Right renal pelvis (tissue), 4 donors: Measurements from ENCODE around the gene DOK6. TPM values are rescaled to one million over a fixed set of nuclear protein-coding genes. Genes with fewer than 3 reads are reported as not detected.

Experiments used
- DNase-seq, 4 donors: peaks; one replicate each; pipeline ENCODE4 v3.0.0-alpha.2; 2013; ENCODE audit warnings: low read depth in 4 of 4, low spot score in 3 of 4, missing footprints in 1 of 4
- polyA plus RNA-seq, 4 donors: library from polyadenylated mRNA; unstranded; fragments of 120-200 nt; gene quantifications; one replicate each; pipeline ENCODE4 v1.2.1, GENCODE V29; 2013; ENCODE audit not compliant: insufficient read length in 4 of 4

DOK6 gene
- polyA plus RNA-seq, 4 donors: 15.3 to 18.9 (median 18.0) TPM

DNA sequence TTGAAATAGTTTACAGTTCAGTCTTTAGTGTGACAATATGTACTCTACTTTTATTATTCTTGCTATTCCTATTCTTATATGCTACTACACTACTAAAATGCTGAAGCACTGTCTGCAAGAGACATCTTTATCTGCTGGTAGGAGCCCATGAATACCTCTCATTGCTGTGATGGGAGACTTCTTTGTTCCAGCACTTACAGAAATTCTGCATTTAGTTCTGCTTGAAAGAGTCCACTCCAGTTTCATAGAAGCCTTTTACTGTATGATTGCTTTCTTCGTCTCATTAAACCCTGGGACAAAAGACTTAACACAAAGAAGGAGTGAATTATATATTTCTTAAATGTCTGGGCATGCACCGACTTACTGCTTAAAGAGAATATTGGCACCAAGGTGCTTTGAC is 274.3 kb downstream of the DOK6 start:
- peak in 1 of 4 donors; percentile 13 for DNase-seq

DNA sequence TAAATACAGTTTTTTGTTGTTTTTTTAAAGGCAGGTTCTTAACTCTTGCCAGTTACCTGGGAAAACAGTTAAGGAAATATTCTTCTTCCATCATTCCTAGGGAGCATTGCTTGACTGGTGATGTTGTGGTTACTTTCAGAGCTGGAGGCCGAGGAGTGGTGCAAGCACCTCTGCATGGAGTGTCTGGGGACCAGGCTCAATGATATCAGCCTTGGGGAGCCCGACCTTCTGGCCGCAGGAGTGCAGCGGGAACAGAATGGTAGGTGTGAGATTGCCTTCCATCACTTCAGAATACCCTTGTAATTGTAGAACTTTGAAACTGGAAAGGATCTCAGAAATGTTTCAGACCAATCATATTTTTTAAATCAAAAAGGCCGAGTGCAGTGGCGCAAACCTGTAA is 276.9 kb downstream of the DOK6 start:
- no peak for DNase-seq

- no peak for DNase-seq
Observed at GRCh38 chr18:69680123-69680522, 279.4 kb downstream of the DOK6 start.

DNA sequence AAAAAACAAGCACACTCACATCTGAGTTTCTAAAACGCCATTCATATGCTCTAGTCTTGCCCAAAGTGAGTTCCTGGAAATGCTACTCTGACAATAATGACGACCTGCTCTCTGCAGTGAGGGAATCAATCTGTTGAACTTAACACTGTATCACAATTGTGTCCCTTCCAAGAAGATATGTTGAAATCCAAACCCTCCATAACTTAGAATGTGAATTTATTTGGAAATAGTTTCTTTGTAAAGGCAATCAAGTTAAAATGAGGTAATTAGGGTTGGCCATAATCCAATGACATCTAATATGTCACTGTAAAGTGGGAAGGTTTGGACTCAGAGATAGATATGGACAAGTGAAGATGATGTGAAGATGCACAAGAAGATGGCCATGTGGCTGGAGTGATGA is 282.5 kb downstream of the DOK6 start:
- no peak for DNase-seq

GRCh38 chr18:69684789-69685188 is 284.1 kb downstream of the DOK6 start:
- no peak for DNase-seq

DNA sequence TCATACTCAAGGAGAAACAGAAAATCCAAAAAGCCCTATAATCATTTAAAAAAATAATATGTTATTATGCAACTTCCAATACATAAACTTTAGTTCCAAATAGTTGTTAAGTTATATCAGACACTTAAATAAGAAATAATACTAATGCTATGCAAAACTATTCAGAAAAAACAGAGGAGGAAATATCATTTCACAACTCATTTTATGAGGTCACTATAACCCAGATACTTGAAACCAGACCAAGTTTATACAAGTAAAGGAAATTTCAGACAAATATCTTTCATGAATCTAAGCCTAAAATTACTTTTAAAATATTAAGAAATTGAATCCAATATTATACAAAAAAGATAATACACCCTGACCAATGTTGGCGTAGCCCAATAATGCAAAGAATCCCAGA is 286.2 kb downstream of the DOK6 start:
- no peak for DNase-seq

GRCh38 chr18:69689121-69689759 is 288.6 kb downstream of the DOK6 start:
- DNase-seq: no peak

DNA sequence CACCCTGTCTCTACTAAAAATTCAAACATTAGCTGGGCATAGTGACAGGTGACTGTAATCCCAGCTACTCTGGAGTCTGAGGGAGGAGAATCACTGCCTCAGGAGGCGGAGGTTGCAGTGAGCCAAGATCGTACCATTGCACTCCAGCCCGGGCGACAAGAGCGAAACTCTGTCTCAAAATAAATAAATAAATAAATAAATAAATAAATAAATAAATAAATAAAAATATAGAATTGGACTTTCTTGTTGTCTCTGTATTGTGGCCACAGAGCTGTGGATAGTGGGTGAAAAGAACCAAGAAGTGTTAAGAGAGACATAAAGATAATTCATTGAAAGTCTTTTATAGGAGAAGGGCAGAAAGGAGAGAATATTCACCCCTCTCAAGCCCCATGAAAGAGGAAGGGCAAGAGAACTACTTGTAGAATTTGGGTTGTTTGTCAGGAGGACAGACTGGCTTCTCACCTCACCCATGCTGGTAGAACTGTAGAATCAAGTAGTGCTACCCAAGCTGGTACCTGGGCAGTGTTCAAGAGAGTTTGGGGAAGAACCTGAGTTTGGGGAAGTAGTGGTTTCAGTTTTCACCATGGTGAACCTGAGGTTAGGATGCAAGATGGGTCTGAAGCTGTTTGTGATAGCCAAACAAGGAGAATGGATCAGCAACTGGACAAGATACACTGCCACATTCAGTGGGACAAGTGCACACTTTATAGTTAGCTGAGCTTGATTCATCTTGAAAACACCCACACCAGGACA is 290.5 kb downstream of the DOK6 start:
- no peak for DNase-seq

GRCh38 chr18:69697069-69697468 is 296.4 kb downstream of the DOK6 start:
- DNase-seq: no peak

DNA sequence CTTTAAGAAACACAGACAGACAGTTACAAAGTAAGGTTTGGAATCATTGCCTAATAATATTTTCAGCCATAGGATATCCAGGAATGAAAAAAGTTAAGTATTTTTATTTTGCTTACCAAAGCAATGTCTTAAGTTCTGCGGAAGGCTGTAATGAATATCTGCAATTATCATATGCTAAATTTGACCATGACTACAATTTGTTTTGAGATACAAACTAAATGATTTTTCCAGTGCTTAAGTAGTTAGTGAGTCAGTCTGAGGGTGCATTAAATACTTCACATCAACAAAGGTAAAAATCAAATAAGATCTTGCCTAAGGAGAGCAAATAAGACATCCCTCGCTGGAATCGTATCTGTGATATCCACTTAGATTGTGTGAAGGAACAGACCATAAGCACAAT is 297.0 kb downstream of the DOK6 start:
- DNase-seq: no peak

- no peak for DNase-seq
Observed at GRCh38 chr18:69701305-69701704, 300.6 kb downstream of the DOK6 start.

GRCh38 chr18:69703461-69703860 is 302.8 kb downstream of the DOK6 start:
- DNase-seq: no peak

DNA sequence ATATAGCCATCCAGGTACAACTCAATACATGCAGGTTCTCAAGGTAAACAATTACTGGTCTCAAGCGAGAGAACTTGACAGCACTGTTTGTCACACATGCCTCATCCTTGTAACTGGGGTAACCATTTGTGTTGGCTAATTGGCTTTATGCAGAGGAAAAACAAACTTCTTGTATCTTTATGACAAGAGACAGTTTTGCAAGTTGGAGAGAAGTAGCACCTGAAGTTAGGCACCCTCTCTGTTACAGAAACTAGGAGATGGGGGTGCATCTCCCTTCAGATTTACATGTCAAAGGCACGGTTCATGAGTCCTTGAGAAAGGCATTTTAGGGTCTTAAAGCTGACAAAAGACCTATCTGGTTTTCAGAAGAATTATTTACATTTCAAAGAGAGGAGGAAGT is 305.3 kb downstream of the DOK6 start:
- no peak for DNase-seq

DNA sequence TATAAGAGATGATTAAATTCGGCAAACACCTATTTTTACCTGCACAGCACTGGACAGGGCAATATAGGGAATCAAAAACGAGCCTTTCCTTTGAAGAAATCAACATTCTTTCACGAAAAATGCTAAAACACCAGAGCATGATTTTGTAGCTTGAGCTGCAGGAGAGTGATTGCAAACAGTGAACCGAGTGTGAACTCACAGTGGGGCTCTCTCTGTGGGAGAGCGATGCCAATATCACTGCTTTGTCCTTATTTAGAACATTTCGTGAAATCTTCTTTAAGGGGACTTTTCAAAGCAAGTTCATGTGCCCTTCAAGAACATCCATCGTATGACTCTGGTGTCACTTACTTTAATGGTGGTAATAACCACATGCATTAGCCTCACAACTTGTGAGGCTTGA is 308.2 kb downstream of the DOK6 start:
- DNase-seq: no peak

- no peak for DNase-seq
Observed at GRCh38 chr18:69715191-69715795, 314.6 kb downstream of the DOK6 start.

GRCh38 chr18:69717586-69717985 is 316.9 kb downstream of the DOK6 start:
- no peak for DNase-seq

DNA sequence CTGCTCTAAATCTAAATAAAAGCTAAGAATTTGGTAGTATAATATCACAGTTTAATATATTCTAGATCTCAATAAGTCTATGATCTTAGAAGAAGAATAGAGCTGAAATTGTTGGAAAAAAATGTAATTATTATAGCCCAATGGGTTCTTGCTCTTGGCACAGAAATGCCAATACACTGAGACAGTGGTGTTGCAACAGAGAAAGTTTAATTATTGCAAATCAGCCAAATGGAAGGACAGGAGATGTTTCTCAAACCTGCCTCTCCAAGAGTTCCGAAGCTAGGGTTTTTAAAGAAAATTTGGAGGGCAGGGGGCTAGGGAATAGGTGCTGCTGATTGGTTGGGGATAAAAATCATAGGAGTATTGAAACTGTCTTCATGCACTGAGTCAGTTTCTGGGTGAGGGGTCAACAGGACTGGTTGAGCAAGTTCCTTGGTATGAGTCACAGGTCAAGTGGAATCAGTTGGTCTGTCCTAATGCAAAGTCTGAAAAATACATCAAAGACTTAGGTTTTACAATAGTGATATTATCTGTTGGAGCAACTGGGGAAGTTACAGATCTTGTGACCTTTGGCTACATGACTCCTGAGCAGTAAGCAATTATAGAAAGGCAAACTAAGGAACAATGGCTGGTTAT is 318.3 kb downstream of the DOK6 start:
- DNase-seq: no peak

GRCh38 chr18:69720422-69720821 is 319.7 kb downstream of the DOK6 start:
- no peak for DNase-seq

- DNase-seq: no peak
Observed at GRCh38 chr18:69723434-69723833, 322.7 kb downstream of the DOK6 start.

DNA sequence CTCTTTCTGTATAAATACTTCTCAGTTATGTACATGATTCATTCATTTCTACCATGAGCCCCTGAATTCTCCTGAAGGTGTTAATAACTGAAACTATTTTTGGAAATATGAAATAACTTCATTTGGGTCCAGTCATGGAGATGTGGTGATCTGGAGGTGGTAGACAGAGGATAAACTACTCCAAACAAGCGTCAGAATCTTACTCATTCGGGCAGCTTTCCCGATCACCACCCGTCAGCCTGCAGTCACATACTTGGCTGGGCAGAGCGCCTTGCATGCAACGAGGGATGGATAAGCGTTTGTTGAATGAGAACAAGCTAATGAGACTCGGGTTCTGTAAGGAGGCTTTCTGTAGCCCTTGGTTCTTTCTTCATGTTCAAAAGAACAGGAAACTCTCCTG is 324.3 kb downstream of the DOK6 start:
- DNase-seq: no peak

DNA sequence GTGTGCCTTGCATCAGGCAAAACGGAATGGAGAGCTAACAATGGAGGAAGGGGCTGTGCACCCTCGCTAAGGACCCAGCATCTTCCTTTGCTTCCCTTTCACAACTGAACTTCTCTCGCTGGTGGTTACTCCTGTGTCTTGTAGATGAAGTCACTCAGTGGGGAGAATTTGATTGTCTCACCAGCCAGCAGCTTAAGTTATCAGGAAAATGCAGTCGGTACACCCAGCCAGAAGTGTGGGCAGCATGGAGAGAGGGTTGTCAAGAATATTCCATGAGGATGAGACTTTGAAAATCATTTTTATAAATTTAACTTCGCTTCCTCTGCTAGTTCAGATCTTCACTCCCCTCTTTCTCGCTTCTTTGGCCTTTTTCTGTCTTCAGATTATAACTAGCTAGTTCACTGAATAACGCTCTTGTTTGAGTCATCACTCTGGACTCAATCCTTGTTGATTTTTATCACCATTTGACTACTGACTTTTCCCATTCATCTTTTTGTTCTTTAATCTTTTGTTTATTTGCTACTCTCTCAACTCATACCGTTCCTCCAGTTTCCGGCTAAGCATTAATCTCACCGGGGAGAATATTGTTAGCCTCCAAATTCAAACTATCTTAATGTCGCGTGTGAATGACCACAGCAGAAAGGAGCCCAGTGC is 325.3 kb downstream of the DOK6 start:
- DNase-seq: no peak
